ENCODE data around the gene RTL1. TPM values are rescaled to one million over a fixed set of nuclear protein-coding genes. Genes with fewer than 3 reads are reported as not detected.

The RTL1 gene
- total and polyA plus RNA-seq, 10 of the 15 experiments (the other 5 are each of a cell fraction or from before 2014, with no cell fraction given) = not detected

DNA sequence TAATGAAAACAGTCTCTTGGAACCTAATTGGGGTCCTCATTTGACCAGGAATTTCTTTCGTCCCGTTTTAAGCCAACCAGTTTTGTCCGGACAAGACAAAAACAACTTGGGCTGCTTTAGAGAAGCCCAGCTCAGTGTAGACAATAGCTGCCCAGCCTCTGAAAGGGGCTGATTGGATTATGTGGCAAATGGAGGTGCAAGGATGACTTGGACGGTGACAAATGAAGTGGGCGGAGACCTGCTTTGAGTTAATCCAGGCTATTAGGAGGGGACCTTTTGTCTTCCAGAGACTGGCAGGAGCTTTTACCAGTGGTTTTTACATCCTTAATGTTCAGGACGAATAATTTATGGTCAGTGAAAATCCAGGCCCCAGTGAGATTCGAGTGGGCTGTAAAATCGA, 72.8 kb downstream of the RTL1 start:
- Histone ChIP-seq H3K9ac (ENCODE audit: control insufficient read depth, insufficient read depth, low read length) (no peak overlapping the region), H3K36me3 (ENCODE audit: control insufficient read depth in 2 of 2, insufficient read depth in 2 of 2, low read length in 1 of 2) (no peaks in the 10 kb centered on the region), H3K79me2 (ENCODE audit: control insufficient read depth, insufficient read depth, low read length) (no peaks in the 10 kb centered on the region), H3K4me3 (no peak overlapping the region), H3K27ac (ENCODE audit: control insufficient read depth, insufficient read depth) (no peak overlapping the region), H3K4me2 (ENCODE audit: control insufficient read depth, insufficient read depth) (no peak overlapping the region), H3K9me3 (replicated peaks; ENCODE audit: control insufficient read depth, insufficient read depth, low read length) (no peaks in the 10 kb centered on the region; the same call in 2 of the 3 replicates), H3K4me1 (ENCODE audit: control insufficient read depth, insufficient read depth, low read length) (no peaks in the 10 kb centered on the region), H4K20me1 (ENCODE audit: control insufficient read depth, insufficient read depth) (no peaks in the 10 kb centered on the region), H2AFZ (ENCODE audit: control insufficient read depth, low read depth, low read length) (no peak overlapping the region), H3K27me3 (replicated peaks in 1 of 2; ENCODE audit: control insufficient read depth in 2 of 2, insufficient read depth in 2 of 2, low read length in 1 of 2) (no peaks in the 10 kb centered on the region; a peak in 3 of 4 replicates)
- ATAC-seq (no peak), FAIRE-seq (no peak), DNase-seq (ENCODE audit: low read depth, low spot score) (no peak)
- intact Hi-C loops (cut with micrococcal nuclease; ENCODE audit: unreplicated experiment) = no loop called here
- ChIA-PET CTCF (no interaction called here), POLR2A (no interaction called here), RAD21 (ENCODE audit: unreplicated experiment) (no interaction called here), SMC1A (ENCODE audit: uncharacterized antibody, unreplicated experiment) (no interaction called here)
- no TSS peak for BruUV-seq (replicated peaks)
- in situ Hi-C loops (cut with MboI) = no loop called here
- 35% methylated on average over 8 of the region's 8 CpGs for WGBS (ENCODE audit: insufficient coverage, insufficient replicate concordance, low lambda C conversion rate, missing lambda C conversion rate)
- TF ChIP-seq, protein P1, sequence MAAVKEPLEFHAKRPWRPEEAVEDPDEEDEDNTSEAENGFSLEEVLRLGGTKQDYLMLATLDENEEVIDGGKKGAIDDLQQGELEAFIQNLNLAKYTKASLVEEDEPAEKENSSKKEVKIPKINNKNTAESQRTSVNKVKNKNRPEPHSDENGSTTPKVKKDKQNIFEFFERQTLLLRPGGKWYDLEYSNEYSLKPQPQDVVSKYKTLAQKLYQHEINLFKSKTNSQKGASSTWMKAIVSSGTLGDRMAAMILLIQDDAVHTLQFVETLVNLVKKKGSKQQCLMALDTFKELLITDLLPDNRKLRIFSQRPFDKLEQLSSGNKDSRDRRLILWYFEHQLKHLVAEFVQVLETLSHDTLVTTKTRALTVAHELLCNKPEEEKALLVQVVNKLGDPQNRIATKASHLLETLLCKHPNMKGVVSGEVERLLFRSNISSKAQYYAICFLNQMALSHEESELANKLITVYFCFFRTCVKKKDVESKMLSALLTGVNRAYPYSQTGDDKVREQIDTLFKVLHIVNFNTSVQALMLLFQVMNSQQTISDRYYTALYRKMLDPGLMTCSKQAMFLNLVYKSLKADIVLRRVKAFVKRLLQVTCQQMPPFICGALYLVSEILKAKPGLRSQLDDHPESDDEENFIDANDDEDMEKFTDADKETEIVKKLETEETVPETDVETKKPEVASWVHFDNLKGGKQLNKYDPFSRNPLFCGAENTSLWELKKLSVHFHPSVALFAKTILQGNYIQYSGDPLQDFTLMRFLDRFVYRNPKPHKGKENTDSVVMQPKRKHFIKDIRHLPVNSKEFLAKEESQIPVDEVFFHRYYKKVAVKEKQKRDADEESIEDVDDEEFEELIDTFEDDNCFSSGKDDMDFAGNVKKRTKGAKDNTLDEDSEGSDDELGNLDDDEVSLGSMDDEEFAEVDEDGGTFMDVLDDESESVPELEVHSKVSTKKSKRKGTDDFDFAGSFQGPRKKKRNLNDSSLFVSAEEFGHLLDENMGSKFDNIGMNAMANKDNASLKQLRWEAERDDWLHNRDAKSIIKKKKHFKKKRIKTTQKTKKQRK (IDR thresholded peaks at IDR 0.05; ENCODE audit: low read depth, low read length) = no peak
- TF ChIP-seq KAT2A (conservative IDR thresholded peaks at IDR 0.05; ENCODE audit: control insufficient read depth, low read depth, low read length) (no peak), HDAC2 (IDR thresholded peaks at IDR 0.05) (no peak)
- TF ChIP-seq, protein P2, sequence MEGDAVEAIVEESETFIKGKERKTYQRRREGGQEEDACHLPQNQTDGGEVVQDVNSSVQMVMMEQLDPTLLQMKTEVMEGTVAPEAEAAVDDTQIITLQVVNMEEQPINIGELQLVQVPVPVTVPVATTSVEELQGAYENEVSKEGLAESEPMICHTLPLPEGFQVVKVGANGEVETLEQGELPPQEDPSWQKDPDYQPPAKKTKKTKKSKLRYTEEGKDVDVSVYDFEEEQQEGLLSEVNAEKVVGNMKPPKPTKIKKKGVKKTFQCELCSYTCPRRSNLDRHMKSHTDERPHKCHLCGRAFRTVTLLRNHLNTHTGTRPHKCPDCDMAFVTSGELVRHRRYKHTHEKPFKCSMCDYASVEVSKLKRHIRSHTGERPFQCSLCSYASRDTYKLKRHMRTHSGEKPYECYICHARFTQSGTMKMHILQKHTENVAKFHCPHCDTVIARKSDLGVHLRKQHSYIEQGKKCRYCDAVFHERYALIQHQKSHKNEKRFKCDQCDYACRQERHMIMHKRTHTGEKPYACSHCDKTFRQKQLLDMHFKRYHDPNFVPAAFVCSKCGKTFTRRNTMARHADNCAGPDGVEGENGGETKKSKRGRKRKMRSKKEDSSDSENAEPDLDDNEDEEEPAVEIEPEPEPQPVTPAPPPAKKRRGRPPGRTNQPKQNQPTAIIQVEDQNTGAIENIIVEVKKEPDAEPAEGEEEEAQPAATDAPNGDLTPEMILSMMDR (IDR thresholded peaks at IDR 0.05 in 2 of 3, conservative IDR thresholded peaks at IDR 0.05 in 1 of 3; ENCODE audit: control insufficient read depth in 2 of 3, extremely low read depth in 1 of 3, insufficient read depth in 1 of 3, low read depth in 3 of 3, low read length in 3 of 3) = no peak

MicroRNA genes within 50 kb of the gene (microRNA counts, 767-probe panel; counts per million panel counts)
- microRNA hsa-miR-127-3p (55.3 counts per million), microRNA hsa-miR-127-5p (55.3 counts per million), microRNA hsa-miR-136-5p (55.3 counts per million), microRNA hsa-miR-337-3p (3,475 counts per million, percentile 92 among the panel's probes with 10 or more counts), microRNA hsa-miR-337-5p (784 counts per million, percentile 18 among the panel's probes with 10 or more counts), microRNA hsa-miR-370 (516 counts per million, percentile 8 among the panel's probes with 10 or more counts), microRNA hsa-miR-431-5p (1,512 counts per million, percentile 58 among the panel's probes with 10 or more counts), microRNA hsa-miR-432-5p (1,346 counts per million, percentile 48 among the panel's probes with 10 or more counts), microRNA hsa-miR-433 (1,807 counts per million, percentile 70 among the panel's probes with 10 or more counts), microRNA hsa-miR-493-3p (55.3 counts per million), microRNA hsa-miR-665 (55.3 counts per million), microRNA hsa-miR-770-5p (55.3 counts per million)

Small RNA genes lying within 50 kb of the gene (microRNA-seq; reads per million reads assigned to microRNA genes)
- gene MIR127 (126 reads per million, percentile 76 among the genes with 10 or more reads in this experiment), gene MIR136 (5.3 reads per million, percentile 30 among the genes with 10 or more reads in this experiment), gene MIR337 (21.5 reads per million, percentile 56 among the genes with 10 or more reads in this experiment), gene MIR370 (8.8 reads per million, percentile 42 among the genes with 10 or more reads in this experiment), gene MIR431 (44.8 reads per million, percentile 66 among the genes with 10 or more reads in this experiment), gene MIR432 (1.5 reads per million), gene MIR433 (4.7 reads per million, percentile 28 among the genes with 10 or more reads in this experiment), gene MIR493 (50.8 reads per million, percentile 67 among the genes with 10 or more reads in this experiment), gene MIR665 (not detected)

Small RNA genes lying within 50 kb of the gene (small RNA-seq; reads per million reads assigned to genes)
- gene MIR127 = not detected
- not detected for gene MIR136
- not detected for gene MIR337
- gene MIR370 = not detected
- not detected for gene MIR431
- gene MIR432 = not detected
- gene MIR433 = not detected
- gene MIR493 = not detected
- gene RF02145 = not detected
- gene SNORD112 = not detected
- gene SNORD113-1 = not detected
- gene SNORD113-2 = not detected
- not detected for gene SNORD113-3
- gene SNORD113-4 = not detected
- not detected for gene SNORD113-5
- not detected for gene SNORD113-6
- gene SNORD113-7 = not detected
- 0.12 reads per million for gene SNORD113-8
- not detected for gene SNORD113-9
- 0.16 reads per million for gene SNORD114-1
- gene SNORD114-2 = not detected
- gene SNORD114-3 = not detected

Other genes starting within 250 kb of the RTL1 start
- not detected in 2 replicates for gene DLK1, start 176.8 kb downstream of the RTL1 start, total RNA-seq (2014; rRNA removed)
- not detected in 2 replicates for gene DLK1, start 176.8 kb downstream of the RTL1 start, total RNA-seq (2014; rRNA removed; fragmentation: Illumina TruSeq; extraction: Trizol)
- 0.85 and 0.87 TPM in 2 replicates for gene DLK1, start 176.8 kb downstream of the RTL1 start, total RNA-seq (2021)
- gene DLK1, start 176.8 kb downstream of the RTL1 start, polyA plus RNA-seq (2011; rRNA removed) = not detected in 2 replicates
- gene DLK1, start 176.8 kb downstream of the RTL1 start, polyA plus RNA-seq (2014; fragmentation: Illumina TruSeq; extraction: Trizol) = not detected in 2 replicates
- gene DLK1, start 176.8 kb downstream of the RTL1 start, polyA plus RNA-seq (2014; fragmentation: Nextera tagmentation; extraction: Ambion mirVana) = not detected
- not detected in 2 replicates for gene DLK1, start 176.8 kb downstream of the RTL1 start, polyA plus RNA-seq (2014; rRNA removed)
- gene DLK1, start 176.8 kb downstream of the RTL1 start, polyA plus RNA-seq (2016; fragmentation: Nextera tagmentation; extraction: Ambion mirVana) = not detected
- not detected in 2 replicates for gene MEG3, start 77.6 kb downstream of the RTL1 start, total RNA-seq (2014; rRNA removed)
- gene MEG3, start 77.6 kb downstream of the RTL1 start, total RNA-seq (2014; rRNA removed; fragmentation: Illumina TruSeq; extraction: Trizol) = not detected in 2 replicates
- 0.66 and 0.95 TPM in 2 replicates for gene MEG3, start 77.6 kb downstream of the RTL1 start, total RNA-seq (2021)
- gene MEG3, start 77.6 kb downstream of the RTL1 start, polyA plus RNA-seq (2011; rRNA removed) = 2.0 and 2.9 TPM in 2 replicates
- gene MEG3, start 77.6 kb downstream of the RTL1 start, polyA plus RNA-seq (2014; fragmentation: Illumina TruSeq; extraction: Trizol) = not detected in 2 replicates
- gene MEG3, start 77.6 kb downstream of the RTL1 start, polyA plus RNA-seq (2014; fragmentation: Nextera tagmentation; extraction: Ambion mirVana) = not detected
- 0.03 and 0.04 TPM in 2 replicates for gene MEG3, start 77.6 kb downstream of the RTL1 start, polyA plus RNA-seq (2014; rRNA removed)
- gene MEG3, start 77.6 kb downstream of the RTL1 start, polyA plus RNA-seq (2016; fragmentation: Nextera tagmentation; extraction: Ambion mirVana) = not detected

All from GM12878 (cell line).